HepG2 (cell line): Measurements from ENCODE around the gene NXN. TPM values are rescaled to one million over a fixed set of nuclear protein-coding genes. Genes with fewer than 3 reads are reported as not detected.

Experiments used
- AKNA ChIP-seq: sonication (generic); formaldehyde crosslinking; IDR thresholded peaks from 2 replicates; pipeline ENCODE4 v1.4.0; 2020; ENCODE audit warnings: missing genetic modification reagents, borderline replicate concordance
- BCL6 ChIP-seq: IDR thresholded peaks from 2 replicates; pipeline ENCODE4 v1.6.1; 2016; ENCODE audit warnings: missing genetic modification reagents, missing compliant biosample characterization
- DRAP1 ChIP-seq: IDR thresholded peaks from 2 replicates; pipeline ENCODE4 v1.6.1; 2016; ENCODE audit warnings: missing genetic modification reagents, missing compliant biosample characterization
- ETS1 ChIP-seq: sonication (generic); formaldehyde crosslinking; IDR thresholded peaks from 2 replicates; pipeline ENCODE4 v1.4.0; 2020; ENCODE audit warnings: missing genetic modification reagents
- KMT2A ChIP-seq: sonication (generic); formaldehyde crosslinking; IDR thresholded peaks from 2 replicates; pipeline ENCODE4 v1.4.0; 2020; ENCODE audit warnings: missing genetic modification reagents
- MAZ ChIP-seq, 2 experiments: sonication (generic) in 1 of 2; formaldehyde crosslinking in 1 of 2; IDR thresholded peaks; 2 replicates each; pipeline versions ENCODE4 v1.5.0 to v1.6.1; 2012 to 2020; ENCODE audit warnings: low read depth in 2 of 2, mild to moderate bottlenecking in 2 of 2, borderline replicate concordance in 1 of 2, improper control_type of control experiment in 1 of 2, low read length in 1 of 2, missing genetic modification reagents in 1 of 2, moderate library complexity in 1 of 2
- MXI1 ChIP-seq: IDR thresholded peaks from 3 replicates; pipeline ENCODE4 v1.6.1; 2012; ENCODE audit warnings: low read depth, low read length, inconsistent platforms, borderline replicate concordance
- TBP ChIP-seq: sonication (generic); formaldehyde crosslinking; IDR thresholded peaks from 2 replicates; pipeline ENCODE4 v1.5.0; 2020; ENCODE audit warnings: missing genetic modification reagents
- THAP8 ChIP-seq: sonication (generic); formaldehyde crosslinking; IDR thresholded peaks from 2 replicates; pipeline ENCODE4 v1.5.1; 2020; ENCODE audit warnings: missing genetic modification reagents, mild to moderate bottlenecking, borderline replicate concordance
- ZNF331 ChIP-seq: sonication (generic); formaldehyde crosslinking; IDR thresholded peaks from 2 replicates; pipeline ENCODE4 v1.4.0; 2020; ENCODE audit warnings: missing genetic modification reagents
- ZNF335 ChIP-seq: sonication (generic); formaldehyde crosslinking; IDR thresholded peaks from 2 replicates; pipeline ENCODE4 v1.4.0; 2020; ENCODE audit warnings: missing genetic modification reagents
- ZNF761 ChIP-seq: sonication (generic); formaldehyde crosslinking; conservative IDR thresholded peaks from 2 replicates; pipeline ENCODE4 v1.4.0; 2020; ENCODE audit warnings: mild to moderate bottlenecking, missing genetic modification reagents
- ZNF772 ChIP-seq: sonication (generic); formaldehyde crosslinking; IDR thresholded peaks from 2 replicates; pipeline ENCODE4 v1.5.0; 2020; ENCODE audit warnings: mild to moderate bottlenecking, missing genetic modification reagents
- ZSCAN20 ChIP-seq: sonication (generic); formaldehyde crosslinking; IDR thresholded peaks from 2 replicates; pipeline ENCODE4 v1.4.0; 2020; ENCODE audit warnings: missing genetic modification reagents, mild to moderate bottlenecking, borderline replicate concordance
- polyA plus RNA-seq, 8 experiments: library from polyadenylated mRNA; depleted of rRNA in 3 of 8; stranded (reverse) in 7 of 8; unstranded in 1 of 8; fragments of >200 nt; fragmentation: Illumina TruSeq in 4 of 8; extraction: Trizol in 4 of 8; gene quantifications; 2 replicates each; pipeline versions ENCODE4 v1.2.1 to v1.2.3, GENCODE V29; 2011 to 2016; ENCODE audit warnings: low read depth in 4 of 8, missing spikeins in 1 of 8, mixed read lengths in 1 of 8; ENCODE audit not compliant: insufficient read depth in 1 of 8
- total RNA-seq, 5 experiments: library from RNA; depleted of rRNA; stranded (reverse); fragments of >200 nt; fragmentation: Illumina TruSeq; extraction: Trizol; gene quantifications; 2 replicates each; pipeline ENCODE4 v1.2.3, GENCODE V29; 2016; ENCODE audit warnings: low read depth in 1 of 5
- TF ChIP-seq, protein P1 (sequence below): sonication (generic); formaldehyde crosslinking; IDR thresholded peaks from 2 replicates; pipeline ENCODE4 v1.4.0; 2020; ENCODE audit warnings: missing genetic modification reagents
- TF ChIP-seq, protein P2 (sequence below): IDR thresholded peaks from 2 replicates; pipeline ENCODE4 v1.4.0; 2020; ENCODE audit warnings: mild to moderate bottlenecking, missing genetic modification reagents

Gene NXN
- total and polyA plus RNA-seq, 2 of the 13 experiments (the other 11 are each of a cell fraction or from before 2014, with no cell fraction given) = 22.2 to 24.3 TPM

DNA sequence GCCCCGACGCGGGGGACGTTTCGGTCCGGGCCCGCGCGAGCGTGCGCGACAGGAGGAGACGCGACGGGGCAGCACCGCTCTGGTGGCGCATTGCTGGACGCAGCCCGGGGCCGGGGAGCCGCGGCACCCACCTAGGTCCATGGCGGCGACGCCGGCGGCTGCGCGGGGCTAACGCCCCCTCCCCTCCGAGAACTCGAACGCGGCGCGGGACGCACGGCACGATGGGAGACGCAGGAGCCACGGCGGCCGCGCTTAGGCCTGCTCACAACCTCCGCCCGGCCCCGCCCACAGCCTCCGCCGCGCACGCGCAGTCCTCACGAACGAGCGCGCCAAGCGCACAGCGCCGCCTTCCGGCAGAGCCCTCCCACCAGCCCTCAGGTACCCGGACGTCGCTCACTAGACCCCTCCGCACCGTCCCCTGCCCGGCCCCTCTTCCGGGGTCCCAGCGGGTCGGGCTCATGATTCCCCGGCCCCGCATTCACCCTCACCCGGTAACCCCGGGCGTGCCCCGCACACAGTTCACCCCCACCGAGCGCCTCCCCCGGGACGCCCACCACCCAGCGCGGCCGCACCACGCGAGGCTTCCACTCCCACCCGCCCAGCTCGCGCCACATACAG lies 227.5 kb downstream of the NXN start, which contains the start of gene GEMIN4 (continued):
- peak; percentile 28 for TF ChIP-seq MAZ (IDR thresholded peaks at IDR 0.05; ENCODE audit: borderline replicate concordance, low read depth, low read length)
- TF ChIP-seq MAZ (CRISPR knock-in tag; IDR thresholded peaks at IDR 0.05; ENCODE audit: low read depth) = peak; percentile 70
- TF ChIP-seq MXI1 = peak; percentile 82; the same call in 1 of the 3 replicates
- peak; percentile 95 for TF ChIP-seq THAP8
- no peak; the same call in 1 of the 2 replicates for TF ChIP-seq BCL6 (CRISPR knock-in tag)
- TF ChIP-seq ZNF772 = no peak
- no peak; the same call in 1 of the 2 replicates for TF ChIP-seq ETS1 (CRISPR knock-in tag)
- TF ChIP-seq, protein P1, sequence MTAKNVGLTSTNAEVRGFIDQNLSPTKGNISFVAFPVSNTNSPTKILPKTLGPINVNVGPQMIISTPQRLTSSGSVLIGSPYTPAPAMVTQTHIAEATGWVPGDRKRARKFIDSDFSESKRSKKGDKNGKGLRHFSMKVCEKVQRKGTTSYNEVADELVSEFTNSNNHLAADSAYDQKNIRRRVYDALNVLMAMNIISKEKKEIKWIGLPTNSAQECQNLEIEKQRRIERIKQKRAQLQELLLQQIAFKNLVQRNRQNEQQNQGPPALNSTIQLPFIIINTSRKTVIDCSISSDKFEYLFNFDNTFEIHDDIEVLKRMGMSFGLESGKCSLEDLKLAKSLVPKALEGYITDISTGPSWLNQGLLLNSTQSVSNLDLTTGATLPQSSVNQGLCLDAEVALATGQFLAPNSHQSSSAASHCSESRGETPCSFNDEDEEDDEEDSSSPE (CRISPR knock-in tag) = peak; percentile 95
- TF ChIP-seq KMT2A = peak; percentile 52; the same call in 1 of the 2 replicates
- peak; percentile 62; the same call in 1 of the 2 replicates for TF ChIP-seq ZSCAN20 (CRISPR knock-in tag)
- TF ChIP-seq, protein P2, sequence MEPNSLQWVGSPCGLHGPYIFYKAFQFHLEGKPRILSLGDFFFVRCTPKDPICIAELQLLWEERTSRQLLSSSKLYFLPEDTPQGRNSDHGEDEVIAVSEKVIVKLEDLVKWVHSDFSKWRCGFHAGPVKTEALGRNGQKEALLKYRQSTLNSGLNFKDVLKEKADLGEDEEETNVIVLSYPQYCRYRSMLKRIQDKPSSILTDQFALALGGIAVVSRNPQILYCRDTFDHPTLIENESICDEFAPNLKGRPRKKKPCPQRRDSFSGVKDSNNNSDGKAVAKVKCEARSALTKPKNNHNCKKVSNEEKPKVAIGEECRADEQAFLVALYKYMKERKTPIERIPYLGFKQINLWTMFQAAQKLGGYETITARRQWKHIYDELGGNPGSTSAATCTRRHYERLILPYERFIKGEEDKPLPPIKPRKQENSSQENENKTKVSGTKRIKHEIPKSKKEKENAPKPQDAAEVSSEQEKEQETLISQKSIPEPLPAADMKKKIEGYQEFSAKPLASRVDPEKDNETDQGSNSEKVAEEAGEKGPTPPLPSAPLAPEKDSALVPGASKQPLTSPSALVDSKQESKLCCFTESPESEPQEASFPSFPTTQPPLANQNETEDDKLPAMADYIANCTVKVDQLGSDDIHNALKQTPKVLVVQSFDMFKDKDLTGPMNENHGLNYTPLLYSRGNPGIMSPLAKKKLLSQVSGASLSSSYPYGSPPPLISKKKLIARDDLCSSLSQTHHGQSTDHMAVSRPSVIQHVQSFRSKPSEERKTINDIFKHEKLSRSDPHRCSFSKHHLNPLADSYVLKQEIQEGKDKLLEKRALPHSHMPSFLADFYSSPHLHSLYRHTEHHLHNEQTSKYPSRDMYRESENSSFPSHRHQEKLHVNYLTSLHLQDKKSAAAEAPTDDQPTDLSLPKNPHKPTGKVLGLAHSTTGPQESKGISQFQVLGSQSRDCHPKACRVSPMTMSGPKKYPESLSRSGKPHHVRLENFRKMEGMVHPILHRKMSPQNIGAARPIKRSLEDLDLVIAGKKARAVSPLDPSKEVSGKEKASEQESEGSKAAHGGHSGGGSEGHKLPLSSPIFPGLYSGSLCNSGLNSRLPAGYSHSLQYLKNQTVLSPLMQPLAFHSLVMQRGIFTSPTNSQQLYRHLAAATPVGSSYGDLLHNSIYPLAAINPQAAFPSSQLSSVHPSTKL (CRISPR knock-in tag) = peak; percentile 38
- peak; percentile 30; the same call in 1 of the 2 replicates for TF ChIP-seq DRAP1 (CRISPR knock-in tag)
- no peak for TF ChIP-seq ZNF335 (CRISPR knock-in tag)
- TF ChIP-seq ZNF761 (CRISPR knock-in tag) = peak; percentile 77
- TF ChIP-seq AKNA (CRISPR knock-in tag) = no peak
- TF ChIP-seq TBP (CRISPR knock-in tag) = no peak
- peak; percentile 50; the same call in 1 of the 2 replicates for TF ChIP-seq ZNF331 (CRISPR knock-in tag)
